Measurements from ENCODE around the gene ZFYVE16.

DNA sequence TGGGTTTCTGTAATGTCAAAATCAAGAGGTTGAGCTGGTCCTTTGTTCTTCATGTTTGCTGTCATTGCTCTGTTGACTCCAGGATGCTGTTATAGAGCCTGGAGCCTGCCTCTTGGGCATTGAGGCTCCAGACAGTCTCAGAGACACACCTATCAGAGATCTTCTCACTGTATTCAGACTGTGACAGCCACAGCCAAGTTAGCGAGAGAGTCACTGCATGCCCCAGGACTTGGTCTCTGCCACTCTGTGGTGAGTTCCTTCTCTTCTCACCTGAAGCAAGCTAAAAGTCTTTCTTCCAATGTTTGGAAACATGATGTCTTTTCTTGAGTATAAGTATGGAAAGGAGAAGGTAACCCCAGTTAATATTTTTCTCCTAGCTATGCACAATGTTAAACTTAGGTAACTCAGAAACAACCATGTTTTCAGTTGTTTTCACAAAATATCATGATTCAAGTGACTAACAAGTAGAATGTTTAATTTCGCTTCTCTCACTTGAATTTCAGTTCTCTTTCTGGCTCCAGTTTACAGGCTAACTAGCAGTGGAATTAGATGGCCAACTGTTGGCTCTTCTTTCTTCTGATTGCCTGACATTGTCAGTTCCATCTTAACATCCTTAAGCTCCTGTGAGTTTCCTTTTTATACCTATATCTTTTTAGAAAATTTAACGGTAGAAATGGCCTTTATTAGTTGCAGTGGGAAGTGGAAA, 20.6 kb upstream of the ZFYVE16 start:
- TF ChIP-seq, protein P1, sequence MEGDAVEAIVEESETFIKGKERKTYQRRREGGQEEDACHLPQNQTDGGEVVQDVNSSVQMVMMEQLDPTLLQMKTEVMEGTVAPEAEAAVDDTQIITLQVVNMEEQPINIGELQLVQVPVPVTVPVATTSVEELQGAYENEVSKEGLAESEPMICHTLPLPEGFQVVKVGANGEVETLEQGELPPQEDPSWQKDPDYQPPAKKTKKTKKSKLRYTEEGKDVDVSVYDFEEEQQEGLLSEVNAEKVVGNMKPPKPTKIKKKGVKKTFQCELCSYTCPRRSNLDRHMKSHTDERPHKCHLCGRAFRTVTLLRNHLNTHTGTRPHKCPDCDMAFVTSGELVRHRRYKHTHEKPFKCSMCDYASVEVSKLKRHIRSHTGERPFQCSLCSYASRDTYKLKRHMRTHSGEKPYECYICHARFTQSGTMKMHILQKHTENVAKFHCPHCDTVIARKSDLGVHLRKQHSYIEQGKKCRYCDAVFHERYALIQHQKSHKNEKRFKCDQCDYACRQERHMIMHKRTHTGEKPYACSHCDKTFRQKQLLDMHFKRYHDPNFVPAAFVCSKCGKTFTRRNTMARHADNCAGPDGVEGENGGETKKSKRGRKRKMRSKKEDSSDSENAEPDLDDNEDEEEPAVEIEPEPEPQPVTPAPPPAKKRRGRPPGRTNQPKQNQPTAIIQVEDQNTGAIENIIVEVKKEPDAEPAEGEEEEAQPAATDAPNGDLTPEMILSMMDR (IDR thresholded peaks at IDR 0.05), result no peak
- no peak for TF ChIP-seq POLR2A (IDR thresholded peaks at IDR 0.05)

All from uterus (tissue), 2 donors.